Suprapubic skin (tissue), 4 donors: ENCODE data around the gene ARID1A.

Source experiments
- CTCF ChIP-seq, 2 donors: fragments of 200-600 bp in 1 of 2; fragments of 450-650 bp in 1 of 2; sonication (generic) in 1 of 2; IDR thresholded peaks; one replicate each; pipeline ENCODE4 v1.5.1; 2016 to 2019; ENCODE audit warnings: antibody characterized with exemption in 2 of 2, mild to moderate bottlenecking in 1 of 2, moderate library complexity in 1 of 2
- EP300 ChIP-seq: sonication (generic); formaldehyde crosslinking; IDR thresholded peaks from one replicate; pipeline ENCODE4 v1.6.1; 2017; ENCODE audit warnings: antibody characterized with exemption
- POLR2A ChIP-seq, 2 donors: fragments of 450-650 bp; IDR thresholded peaks; one replicate each; pipeline ENCODE4 v1.6.1; 2017; ENCODE audit warnings: antibody characterized with exemption in 2 of 2, mild to moderate bottlenecking in 2 of 2, moderate library complexity in 2 of 2
- POLR2AphosphoS5 ChIP-seq, 3 donors: sonication (generic); formaldehyde crosslinking; IDR thresholded peaks; one replicate each; pipeline ENCODE4 v1.6.1; 2017; ENCODE audit warnings: antibody characterized with exemption in 3 of 3

DNA sequence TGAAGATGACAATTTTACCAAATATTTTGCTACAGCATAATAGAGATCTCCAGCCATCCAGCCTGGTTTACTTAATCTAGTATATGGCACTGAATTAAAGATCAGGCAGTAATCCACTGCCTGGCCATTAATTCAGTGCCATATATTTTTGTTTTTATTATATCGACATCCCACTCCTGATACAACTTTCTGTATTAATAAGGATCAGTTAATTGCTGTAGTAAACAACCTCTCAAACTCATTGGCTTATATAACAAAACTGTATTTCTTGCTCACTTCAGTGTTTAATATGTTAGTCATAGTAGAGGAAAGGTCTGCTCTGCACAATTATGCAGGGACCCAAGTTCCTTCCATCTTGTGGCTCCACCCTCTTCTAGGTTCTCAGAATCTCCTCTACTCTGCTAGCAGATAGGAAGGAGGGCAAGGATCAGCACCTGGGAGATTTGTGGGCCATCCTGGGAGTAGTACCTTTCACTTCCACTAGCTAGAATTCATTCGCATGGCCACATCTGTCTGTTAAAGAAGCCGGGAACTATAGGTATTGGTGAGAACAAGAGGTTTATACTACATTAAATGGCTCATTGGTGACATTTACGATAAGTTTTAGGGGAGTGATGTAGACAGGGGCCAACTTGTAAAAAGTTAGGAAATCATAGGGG, 127.1 kb downstream of the ARID1A start:
- no peak for TF ChIP-seq POLR2AphosphoS5 (IDR thresholded peaks at IDR 0.05)
- TF ChIP-seq CTCF (IDR thresholded peaks at IDR 0.05), result no peak
- TF ChIP-seq POLR2A (IDR thresholded peaks at IDR 0.05), result no peak
- TF ChIP-seq EP300, result no peak
